GM04504 (cell line): Measurements from ENCODE around the gene RNASEL.

Experiments
- DNase-seq: peaks from one replicate; pipeline ENCODE4 v3.0.0-alpha.2; 2012; ENCODE audit warnings: low read depth

RNASEL gene

DNA sequence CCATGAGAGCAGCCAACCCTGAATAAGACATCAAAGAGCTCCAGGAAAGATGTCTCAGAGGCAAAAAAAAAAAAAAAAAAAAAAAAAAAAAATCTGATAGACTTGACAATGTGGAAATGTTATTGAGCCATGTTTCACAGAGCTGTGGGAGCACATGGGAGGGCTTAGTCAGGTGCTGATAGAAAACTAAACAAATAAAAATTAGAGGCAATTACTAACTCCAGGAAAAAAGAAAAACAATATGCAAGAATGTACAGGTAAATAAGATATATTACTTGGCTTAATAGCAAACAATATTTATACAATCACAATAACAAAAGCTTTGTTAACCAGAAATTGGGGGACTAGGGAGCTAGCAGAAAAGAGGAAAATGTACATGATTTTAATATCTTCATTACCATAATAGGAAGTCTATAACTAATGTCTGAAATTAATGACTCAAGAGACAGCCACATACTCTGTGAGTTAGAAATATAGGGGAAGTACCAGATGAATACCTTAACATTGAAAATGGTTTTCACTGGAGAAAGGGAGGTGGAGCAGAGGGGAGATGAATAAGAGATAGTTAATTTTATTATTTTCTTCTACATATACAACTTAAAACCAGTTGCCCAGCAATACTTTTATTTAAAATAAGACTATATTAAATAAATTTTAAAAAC lies 32.0 kb upstream of the RNASEL start:
- DNase-seq: no peak

DNA sequence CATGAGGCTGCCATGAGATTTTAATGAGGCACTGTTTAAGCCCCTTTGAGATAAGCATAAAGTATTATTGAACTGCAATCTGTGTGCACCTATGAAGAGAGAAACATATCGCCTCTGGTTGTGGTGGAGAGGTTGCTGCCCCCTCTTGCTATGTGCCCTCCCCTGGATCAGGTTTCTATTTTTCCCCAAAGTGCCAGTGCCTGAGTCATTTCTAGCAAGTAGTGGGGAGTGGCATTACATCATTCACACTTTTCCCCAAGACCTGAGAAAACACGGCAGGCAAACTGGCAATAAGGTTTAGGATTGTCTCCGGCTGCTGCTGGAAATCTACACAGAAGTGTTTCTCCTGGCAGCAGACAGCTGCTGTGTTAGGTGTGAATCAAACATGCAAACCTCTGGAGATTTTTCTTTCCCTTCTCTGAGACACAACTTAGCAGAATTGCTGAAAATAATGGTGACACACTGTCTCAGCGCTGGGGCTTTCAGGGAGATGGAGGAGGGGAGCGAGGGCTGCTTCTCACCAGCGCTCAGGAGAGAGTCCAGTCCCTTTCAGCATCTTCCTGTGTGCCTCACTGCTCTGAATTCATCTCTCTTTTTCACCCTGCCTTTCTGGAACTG lies 28.8 kb upstream of the RNASEL start:
- no peak for DNase-seq

DNA sequence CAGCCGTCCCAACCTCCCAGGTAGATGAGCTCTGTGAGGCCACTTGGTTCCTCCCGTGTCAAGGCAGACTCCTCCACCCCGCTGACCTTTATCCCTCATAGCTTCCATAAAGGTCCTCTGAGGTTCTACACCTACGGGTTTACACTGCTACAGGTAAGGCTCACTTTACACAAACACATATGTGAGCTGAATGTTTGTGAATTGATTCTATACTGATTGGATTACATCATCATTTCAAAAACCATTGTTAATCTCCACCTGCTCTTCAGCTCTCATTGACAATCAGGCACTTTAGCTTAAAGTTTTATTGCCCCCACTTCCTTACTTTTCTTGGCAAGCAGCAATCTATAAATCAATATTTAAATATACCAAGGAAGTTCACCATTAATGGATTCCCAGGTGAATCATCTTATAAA lies 28.0 kb upstream of the RNASEL start:
- no peak for DNase-seq

DNA sequence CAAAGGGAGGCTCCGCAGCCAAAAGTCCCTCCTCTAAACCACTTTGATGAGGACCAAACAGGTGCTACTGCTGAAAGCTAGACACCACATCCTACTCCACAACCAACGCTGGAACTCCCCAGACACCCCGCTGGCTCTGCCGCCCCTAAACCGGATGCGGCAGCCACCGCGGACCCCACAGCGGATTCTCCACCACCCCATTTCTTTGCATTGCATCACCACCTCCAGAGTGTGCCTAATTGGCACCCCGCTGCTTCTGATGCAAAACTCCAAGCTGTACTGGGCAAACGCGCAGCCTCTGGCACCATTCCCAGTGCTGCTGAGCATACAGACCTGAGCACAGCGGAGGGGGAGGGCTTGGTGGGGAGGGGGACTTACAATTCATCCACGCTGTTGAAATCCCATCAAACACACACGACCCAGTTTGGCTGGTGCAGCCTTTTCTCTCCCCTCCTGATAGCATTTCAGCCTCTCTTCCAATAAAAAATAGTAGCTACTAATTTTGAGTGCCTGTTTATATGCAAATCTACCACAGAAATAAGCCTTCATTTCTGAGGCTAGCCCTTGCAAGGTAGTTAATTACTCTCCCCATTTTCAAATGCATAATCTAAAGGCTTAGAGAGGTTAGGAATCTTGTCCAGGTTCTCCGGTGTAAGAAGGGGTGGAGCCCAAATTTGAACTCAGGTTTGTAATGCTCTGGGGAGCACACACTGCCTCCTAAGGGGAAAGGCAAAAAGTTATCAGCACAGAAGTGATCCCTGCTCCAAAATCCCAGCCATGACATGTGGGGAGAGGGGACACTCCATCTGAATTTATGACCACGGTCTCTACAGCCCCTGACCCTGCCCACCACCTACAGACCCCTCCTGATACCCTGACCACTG lies 27.3 kb upstream of the RNASEL start:
- no peak for DNase-seq

DNA sequence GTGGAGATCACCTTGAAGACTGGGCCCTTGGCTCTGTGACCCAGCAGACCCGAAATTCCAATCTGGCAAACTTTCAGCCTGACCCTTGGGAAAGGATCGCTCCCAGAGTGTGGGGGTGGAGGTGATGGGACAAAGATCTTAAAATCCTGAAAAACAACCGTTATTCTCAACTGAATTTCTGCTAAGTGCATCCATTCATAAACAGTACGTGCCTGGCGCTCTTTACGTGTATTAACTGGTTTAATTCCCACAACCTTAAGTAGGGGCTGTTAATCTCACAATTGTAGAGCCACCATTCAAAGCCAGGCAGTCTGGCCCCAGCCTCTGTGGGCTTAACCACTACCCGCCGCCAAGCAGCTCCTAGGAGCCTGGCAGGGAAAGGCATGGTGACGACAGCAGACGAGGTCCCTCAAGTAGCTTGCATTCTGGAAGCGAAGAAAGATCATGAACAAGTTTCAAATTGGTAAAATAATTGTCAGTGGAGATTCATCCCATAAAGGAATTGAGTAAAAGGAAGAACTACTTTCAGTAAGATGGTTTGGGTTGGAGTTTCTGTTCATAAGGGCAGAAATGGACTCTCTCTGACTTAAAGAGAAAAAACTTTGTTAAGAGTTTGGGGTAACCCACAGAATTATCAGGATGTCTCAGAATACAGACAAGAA lies 26.5 kb upstream of the RNASEL start:
- DNase-seq: no peak

DNA sequence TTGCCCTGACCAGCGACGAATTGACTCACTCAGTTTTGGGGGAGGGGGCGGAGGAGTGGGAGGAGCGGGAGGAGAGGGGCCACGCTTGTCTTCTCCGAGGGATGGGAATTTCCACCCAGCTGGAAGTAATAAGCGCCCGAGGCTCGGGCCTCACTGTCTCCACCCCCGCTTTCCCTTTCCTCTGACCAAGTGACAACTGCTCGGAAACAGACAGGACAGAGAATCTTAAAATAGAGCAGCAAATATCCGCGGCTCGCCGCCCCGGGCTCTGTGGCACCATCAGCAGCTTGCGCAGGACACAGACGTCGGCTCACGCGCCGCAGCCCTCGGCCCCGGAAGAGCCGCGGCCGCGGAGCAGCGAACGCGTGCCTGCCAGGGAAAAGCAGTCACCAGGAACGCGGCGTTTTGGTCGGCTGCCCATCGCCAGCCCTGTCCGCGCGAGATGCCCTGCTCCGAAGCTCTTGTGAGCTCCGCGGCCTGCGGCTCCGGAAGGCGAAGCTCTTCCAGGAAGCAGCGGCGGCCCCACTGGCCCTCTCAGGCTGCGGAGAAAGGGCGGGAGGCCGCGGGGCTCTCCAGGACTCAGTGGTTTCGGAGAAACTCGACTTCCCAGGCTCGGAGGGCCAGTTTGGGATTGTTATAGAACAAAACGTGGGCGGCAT lies 25.9 kb upstream of the RNASEL start:
- peak; percentile 74 for DNase-seq

DNA sequence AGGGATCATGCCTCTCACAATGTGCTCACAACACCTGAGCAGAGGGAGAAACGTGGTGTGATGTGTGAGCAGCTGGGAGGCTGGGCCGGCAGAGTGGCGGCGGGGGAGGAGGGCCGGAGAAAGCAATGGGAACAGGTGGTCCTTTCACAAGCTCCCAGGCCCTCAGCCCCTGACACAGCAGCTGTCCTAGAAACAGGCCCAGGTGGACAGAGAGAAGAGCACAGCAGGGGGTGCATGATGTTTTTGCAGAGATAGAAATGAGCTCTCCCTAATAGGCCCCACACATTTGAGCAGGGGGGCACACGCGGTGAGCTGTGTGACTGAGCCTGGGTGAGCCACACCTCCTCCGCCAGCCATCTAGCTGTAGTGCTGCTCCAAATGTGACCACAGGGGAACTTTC lies 22.7 kb upstream of the RNASEL start:
- DNase-seq: no peak

DNA sequence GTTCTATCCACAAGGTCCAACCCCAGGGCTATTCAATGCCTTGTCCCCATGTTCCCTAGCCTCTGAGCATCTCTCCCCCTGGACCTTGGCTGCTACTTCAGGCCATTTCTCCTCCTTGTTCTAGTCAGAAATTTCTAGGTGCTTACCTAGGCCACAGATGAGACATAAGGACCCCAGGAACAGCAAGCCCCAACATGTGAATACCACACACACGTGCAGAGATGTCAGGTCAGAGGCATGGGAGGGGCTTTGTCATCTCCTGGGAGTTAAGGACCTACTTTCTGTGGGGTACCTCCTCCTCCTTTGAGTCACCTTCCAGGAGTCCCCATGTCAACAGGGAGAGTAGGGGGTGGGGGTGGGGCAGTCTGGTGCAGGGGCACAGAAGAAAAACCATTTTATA lies 22.3 kb upstream of the RNASEL start:
- no peak for DNase-seq

DNA sequence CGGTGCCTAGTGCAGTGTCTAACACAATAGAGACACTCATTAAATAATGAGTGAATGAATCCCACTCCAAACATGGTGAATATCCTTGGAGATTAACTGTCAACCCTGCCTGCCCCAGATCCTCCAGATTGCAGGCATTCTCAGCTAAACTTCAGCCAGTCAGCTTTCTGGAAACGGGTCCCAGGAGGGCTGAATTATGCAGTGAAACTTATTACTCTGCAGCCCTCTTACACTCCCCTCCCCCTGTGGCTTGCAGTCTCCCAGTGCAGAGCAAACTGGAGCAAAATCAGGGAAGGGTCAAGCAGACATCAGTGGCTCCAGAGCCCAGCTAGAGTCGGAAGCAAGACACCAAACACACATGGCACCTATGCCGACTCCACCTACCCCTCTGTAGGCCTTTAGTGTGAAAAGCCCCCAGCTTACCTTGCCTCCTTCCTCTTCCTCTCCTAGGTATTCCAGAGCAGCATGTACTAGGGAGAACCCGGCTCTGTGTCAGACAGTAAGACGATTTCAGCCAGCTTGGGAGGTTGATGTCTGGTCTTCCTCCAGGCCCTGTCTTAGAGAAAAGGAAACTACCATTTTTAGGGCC lies 21.6 kb upstream of the RNASEL start:
- no peak for DNase-seq

DNA sequence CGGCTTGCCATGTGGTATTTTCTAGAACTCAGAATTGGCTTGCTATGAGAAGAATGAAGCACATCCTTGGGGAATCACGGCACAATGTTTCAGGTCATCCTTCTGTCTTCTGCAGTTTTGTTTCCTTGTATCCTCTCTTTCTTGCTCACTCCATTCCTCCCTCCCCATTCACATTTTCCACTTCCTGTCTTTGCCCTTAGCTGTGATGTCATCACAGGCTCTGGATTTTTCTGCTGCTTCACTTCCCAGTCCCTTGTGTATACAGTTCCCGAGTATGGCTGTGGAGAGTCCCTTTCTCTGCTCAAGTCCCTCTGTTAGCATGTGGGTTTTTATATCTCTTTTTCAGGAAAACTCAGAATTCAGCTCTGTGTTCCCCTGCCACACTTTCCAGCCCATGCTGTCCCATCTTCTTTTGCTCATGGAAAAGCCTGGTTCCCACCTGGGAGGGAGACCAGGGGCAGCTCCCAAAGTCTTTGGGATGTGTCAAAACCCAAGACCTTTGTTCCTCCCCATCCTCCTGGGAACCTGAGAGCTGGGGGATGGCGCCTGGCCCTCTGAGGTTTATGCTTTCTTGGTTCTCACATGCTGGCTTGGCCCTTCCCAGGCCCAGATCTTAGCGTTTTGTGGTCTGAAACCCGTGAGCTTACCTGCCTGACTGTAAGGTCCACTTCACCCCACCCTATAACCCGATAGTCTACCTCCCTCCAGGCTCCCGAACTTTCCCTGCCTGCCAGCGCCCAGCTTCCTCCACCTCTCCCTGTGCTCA lies 20.0 kb upstream of the RNASEL start:
- no peak for DNase-seq

DNA sequence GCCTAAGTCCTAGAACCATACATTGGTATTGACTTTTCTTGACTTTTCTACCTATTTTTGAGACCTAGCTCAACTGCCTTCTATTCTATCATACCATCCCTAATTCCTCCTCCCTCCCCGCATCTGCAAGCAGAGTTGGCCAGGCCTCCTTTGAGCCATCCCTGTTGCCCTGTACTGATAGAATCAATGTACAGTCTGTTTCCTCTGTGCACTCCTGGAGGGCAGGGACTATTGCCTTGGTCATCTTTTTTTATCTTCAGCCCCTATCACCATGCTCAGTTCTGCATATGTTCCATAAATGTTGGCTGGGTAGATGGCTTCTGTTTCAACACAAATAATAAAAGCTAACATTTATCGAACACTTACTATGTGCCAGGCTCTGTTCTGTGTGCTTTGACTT lies 19.2 kb upstream of the RNASEL start:
- no peak for DNase-seq

DNA sequence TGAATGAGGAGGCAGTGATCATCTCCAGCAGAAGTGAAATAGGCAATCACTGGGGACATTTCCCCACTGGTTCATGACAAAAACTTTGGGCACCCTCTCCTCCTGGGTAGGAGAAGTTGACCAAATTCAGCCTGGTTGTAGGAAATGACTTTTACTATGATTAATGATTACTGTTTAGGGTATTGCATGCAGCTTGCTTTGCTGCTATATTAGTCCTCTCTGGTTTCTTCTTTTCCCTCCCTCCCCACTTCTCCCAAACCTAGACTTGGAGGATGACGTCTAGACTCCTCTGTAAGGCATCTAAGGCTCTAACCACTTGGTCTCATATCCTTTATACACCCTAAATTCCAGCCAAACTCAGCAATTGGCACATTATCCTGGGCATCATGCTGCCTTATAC lies 18.5 kb upstream of the RNASEL start:
- no peak for DNase-seq

DNA sequence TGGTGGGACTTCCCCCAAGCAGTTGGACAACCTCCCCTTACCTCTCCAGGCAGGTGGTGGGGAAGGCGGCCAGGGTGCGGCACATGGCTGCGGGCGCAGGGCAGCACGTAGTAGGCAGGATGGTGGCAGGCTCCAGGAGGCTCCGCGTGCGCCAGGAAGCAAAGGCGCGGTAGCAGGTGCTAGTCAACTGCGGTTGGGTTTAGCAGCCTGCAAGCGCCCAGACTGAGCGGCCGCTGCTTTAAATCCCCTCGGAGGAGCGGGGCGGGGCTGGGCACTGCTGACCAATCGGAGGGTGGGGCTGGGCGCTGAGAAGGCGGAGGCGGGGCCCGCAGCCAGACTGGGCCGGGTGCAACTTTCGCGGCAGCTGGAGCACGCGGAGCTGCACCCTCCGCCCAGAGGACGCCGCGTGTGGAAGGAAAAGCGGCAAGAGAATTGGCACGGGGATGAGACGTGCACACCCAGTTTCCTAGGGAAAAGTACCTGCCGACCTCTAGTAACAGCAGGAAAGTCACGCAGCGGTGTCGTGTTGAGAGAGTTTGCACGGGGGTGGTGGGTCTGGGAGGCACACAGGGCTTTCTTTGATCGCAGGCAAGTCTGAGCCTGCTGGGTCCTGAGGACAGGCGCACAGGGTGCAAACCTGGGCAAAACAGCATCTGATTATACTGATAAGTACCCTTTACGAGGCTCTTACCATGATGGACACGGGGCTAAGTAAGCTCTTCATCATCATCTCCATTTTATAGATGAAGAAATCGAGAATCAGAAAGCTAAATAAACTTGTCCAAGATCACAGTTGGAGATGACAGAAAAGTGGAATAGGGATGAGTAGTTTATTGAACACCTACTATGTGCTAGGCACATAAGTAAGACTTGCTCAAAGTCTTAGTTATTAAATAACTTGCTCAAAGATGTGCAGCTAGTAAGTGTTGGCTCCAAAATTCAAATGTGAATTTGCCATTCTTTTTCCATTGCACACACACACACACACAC lies 15.4 kb upstream of the RNASEL start, which contains the start of gene RGS16:
Gene RGS16, minus strand, starts transcription at position 215 of the 990 bp plus-strand sequence. Its CDS starts 130 bp downstream, at position 85.
- no peak for DNase-seq

DNA sequence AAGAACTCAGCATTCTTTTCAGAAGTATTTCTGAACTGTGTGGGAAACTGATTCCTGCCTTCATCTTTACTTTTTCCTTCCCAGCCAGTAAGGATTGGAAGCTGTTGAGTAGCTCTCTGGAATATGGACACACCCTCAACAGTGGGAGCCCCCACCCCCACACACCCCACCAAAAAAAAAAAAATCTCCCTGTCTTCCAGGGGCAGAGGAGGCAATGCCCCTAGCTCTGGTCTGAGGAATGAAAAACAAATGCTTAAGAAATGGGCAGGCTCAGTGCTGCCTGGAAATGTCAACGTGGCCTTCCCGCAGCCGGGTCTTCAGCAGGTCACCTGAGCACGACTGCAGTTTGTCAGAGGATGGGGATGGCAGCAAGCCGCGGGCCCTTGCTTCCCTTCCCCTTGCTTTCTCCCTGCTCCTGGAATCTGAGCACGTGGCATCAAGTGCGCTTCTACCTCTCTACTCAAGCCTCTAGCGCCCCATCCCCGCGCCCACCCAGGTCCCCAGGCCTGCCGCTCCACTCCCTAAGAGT lies 14.7 kb upstream of the RNASEL start:
- DNase-seq: no peak

DNA sequence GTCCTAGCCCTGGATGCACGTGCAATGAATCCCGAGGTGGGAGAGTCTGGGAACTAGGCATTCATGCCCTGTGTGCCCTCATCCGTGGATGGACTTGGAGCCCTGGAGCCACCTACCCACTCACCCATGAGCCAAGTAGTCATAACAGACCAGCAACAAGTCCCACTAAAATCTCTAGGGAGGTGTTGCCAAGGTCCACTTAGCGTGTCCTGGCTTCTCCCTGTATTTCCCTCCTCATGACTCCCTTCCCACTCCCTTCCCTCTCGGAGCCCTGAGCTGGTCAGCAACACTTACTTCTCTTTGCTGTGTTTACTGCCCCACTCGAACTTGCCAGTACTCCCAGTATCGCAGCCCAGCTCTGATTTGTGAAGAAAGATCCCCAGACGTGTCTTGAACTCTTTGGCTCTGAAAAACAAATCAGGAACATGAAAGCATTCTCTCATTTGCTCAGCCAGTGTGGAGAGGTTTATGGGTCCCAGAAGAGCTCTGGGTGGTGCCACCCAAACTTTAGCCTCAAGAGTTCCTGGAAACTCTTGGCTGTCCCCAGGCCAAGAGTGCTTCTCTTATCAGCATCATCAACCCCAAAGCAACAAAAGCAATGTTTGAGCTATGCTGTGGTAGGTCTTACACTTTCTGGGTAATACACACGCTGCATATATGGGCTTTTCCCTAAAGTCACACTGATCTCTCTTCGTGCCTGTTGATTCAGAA lies 14.0 kb upstream of the RNASEL start:
- no peak for DNase-seq

DNA sequence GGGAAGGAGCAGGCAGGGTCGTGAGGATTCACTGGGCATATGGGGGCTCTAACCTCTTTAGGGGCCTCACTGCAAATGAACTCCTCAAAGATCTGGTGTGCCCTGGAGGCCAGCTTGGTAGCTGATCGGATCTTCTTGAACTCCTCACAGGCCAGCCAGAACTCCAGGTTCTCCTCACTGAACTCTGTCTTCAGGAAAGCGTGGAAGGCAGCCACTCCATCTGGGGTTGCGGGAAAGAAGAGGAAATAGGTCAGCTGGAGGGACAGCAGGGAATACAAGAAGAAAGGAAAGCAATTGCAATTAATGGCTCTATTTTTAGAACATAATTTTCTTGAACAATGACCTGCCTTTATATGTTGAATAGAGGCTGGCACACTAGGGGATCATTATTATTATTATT lies 12.9 kb upstream of the RNASEL start:
- DNase-seq: no peak

DNA sequence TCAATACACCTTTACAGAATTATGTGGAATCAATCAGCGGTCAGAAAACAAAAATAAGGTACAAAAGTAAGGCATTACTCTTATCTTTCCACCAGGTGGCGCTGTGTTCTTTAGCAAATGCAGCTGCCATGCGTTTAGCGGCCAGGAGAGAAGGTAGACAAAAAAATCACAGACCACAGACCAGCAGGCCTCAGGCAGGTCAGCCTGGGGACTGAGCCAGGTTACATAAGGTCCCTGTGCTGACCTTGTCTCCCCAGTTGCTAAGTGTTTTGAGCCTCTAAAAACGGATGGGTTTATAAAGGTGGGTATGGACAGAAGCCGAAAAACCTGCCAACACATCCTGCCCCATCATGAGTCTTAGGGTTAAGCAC lies 12.3 kb upstream of the RNASEL start:
- DNase-seq: no peak

DNA sequence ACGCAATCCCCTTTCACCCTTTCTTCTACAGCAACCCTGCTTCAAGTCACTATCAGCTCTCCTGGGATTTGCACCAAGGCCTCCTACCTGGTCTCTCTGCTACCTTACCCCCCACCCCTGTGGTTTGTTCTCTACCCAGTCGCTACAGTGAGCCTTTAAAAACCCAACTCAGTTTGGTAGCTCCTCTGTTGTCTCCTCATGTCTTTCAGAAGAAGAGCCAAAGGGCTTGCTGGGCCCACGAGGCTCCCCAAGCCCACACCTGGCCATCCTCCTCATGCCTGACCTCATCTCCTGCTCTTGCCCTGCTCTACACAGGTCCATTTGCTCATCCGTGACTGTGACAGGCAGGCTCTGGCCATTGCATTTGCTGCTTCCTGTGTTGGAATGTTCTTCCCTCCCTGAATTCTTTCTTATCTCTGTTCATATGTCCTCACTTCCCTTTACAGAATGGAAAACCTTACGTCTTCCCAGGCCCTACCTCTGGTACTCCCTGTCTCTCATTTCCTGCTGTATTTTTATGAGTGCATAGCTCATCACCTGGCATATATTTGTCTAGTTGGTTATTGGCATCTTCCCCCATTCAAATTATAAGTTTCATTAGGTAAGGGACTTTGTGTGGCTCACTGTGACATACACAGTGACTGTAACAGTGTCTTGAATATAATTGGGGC lies 11.8 kb upstream of the RNASEL start:
- DNase-seq: no peak
